Subcutaneous adipose tissue (tissue), 4 donors: ENCODE results near the gene JMJD6. TPM values are rescaled to one million over a fixed set of nuclear protein-coding genes. Genes with fewer than 3 reads are reported as not detected.

Source experiments
- CTCF ChIP-seq: fragments of 450-650 bp; IDR thresholded peaks from one replicate; pipeline ENCODE4 v1.5.1; 2016; ENCODE audit warnings: low read depth, mild to moderate bottlenecking, control low read depth, antibody characterized with exemption, moderate library complexity
- total RNA-seq, 4 donors: library from RNA; depleted of rRNA; stranded (reverse); fragments of >200 nt; gene quantifications; one replicate each; pipeline ENCODE4 v1.1.0, GENCODE V29; 2016

Gene JMJD6
- total RNA-seq, 4 donors from 2014 or later: 17.5 to 21.8 (median 18.8) TPM

GRCh38 chr17:76685846-76686245, 40.6 kb downstream of the JMJD6 start:
- no peak for TF ChIP-seq CTCF

- TF ChIP-seq CTCF: no peak
Measured at GRCh38 chr17:76685366-76685765, 41.0 kb downstream of the JMJD6 start.

- no peak for TF ChIP-seq CTCF
Measured at GRCh38 chr17:76684756-76685155, 41.6 kb downstream of the JMJD6 start.

- no peak for TF ChIP-seq CTCF
Measured at GRCh38 chr17:76683921-76684745, 42.3 kb downstream of the JMJD6 start.

- no peak for TF ChIP-seq CTCF
Measured at GRCh38 chr17:76683011-76683755, 43.2 kb downstream of the JMJD6 start.

- no peak for TF ChIP-seq CTCF
Measured at GRCh38 chr17:76682296-76682695, 44.1 kb downstream of the JMJD6 start.
